Keratinocyte (primary cell): ENCODE measurements around the gene ARHGEF28. TPM values are rescaled to one million over a fixed set of nuclear protein-coding genes. Genes with fewer than 3 reads are reported as not detected.

Experiments
- DNase-seq: peaks from one replicate; pipeline ENCODE4 v3.0.0-alpha.2; 2011; ENCODE audit warnings: low read depth, missing footprints, low spot score
- FAIRE-seq: peaks from 2 replicates; lab custom pipeline; 2011; peaks lifted over from hg19 to GRCh38; lab: Jason Lieb, UNC
- H2AFZ ChIP-seq: 2 replicates; pipeline ENCODE4 v1.6.0; 2012; ENCODE audit warnings: low read length, control low read depth, inconsistent platforms; ENCODE audit not compliant: control insufficient read depth
- H3K27ac ChIP-seq: 2 replicates; pipeline ENCODE4 v1.5.1; 2011; ENCODE audit warnings: low read length; ENCODE audit not compliant: control insufficient read depth, insufficient read depth
- H3K27me3 ChIP-seq: 3 replicates; pipeline ENCODE4 v1.6.0; 2011; ENCODE audit warnings: low read length; ENCODE audit not compliant: control insufficient read depth, insufficient read depth; ENCODE audit errors: extremely low read depth
- H3K36me3 ChIP-seq, 2 experiments: 2 replicates in 1 of 2; 3 replicates in 1 of 2; pipeline ENCODE4 v1.5.1; 2011; ENCODE audit warnings: low read length in 2 of 2, mild to moderate bottlenecking in 1 of 2; ENCODE audit not compliant: control insufficient read depth in 2 of 2, insufficient read depth in 2 of 2; ENCODE audit errors: extremely low read depth in 1 of 2
- H3K4me1 ChIP-seq: 3 replicates; pipeline ENCODE4 v1.5.1; 2011; ENCODE audit warnings: low read length; ENCODE audit not compliant: control insufficient read depth, insufficient read depth; ENCODE audit errors: extremely low read depth
- H3K4me2 ChIP-seq: 3 replicates; pipeline ENCODE4 v1.6.0; 2011; ENCODE audit warnings: low read depth, low read length; ENCODE audit not compliant: control insufficient read depth, insufficient read depth; ENCODE audit errors: extremely low read depth
- H3K4me3 ChIP-seq, 3 experiments: fragments of 200-600 bp in 1 of 3; sonication (generic) in 1 of 3; 2 replicates in 2 of 3; 3 replicates in 1 of 3; pipeline ENCODE4 v1.5.1; 2011 to 2016; ENCODE audit warnings: low read length in 3 of 3, mild to moderate bottlenecking in 3 of 3, control low read depth in 2 of 3, inconsistent platforms in 1 of 3, low read depth in 1 of 3, mixed read lengths in 1 of 3, mixed run types in 1 of 3, moderate library complexity in 1 of 3; ENCODE audit not compliant: control insufficient read depth in 2 of 3, insufficient read depth in 2 of 3; ENCODE audit errors: extremely low read depth in 1 of 3
- H3K79me2 ChIP-seq: 2 replicates; pipeline ENCODE4 v1.6.0; 2012; ENCODE audit warnings: low read length; ENCODE audit not compliant: control insufficient read depth, insufficient read depth
- H3K9ac ChIP-seq: 3 replicates; pipeline ENCODE4 v1.6.0; 2011; ENCODE audit warnings: low read length; ENCODE audit not compliant: control insufficient read depth, insufficient read depth; ENCODE audit errors: extremely low read depth
- H3K9me1 ChIP-seq: 3 replicates; pipeline ENCODE4 v1.6.0; 2011; ENCODE audit warnings: low read length; ENCODE audit not compliant: control insufficient read depth, insufficient read depth; ENCODE audit errors: extremely low read depth
- H3K9me3 ChIP-seq: 2 replicates; pipeline ENCODE4 v1.5.1; 2012; ENCODE audit warnings: low read depth, low read length; ENCODE audit not compliant: control insufficient read depth
- H4K20me1 ChIP-seq: 3 replicates; pipeline ENCODE4 v1.6.0; 2011; ENCODE audit warnings: low read length; ENCODE audit not compliant: control insufficient read depth, insufficient read depth; ENCODE audit errors: extremely low read depth
- EZH2 ChIP-seq: IDR thresholded peaks from one replicate; pipeline ENCODE4 v1.6.1; 2012; ENCODE audit warnings: inconsistent platforms, mild to moderate bottlenecking, low read length, moderate library complexity
- dilution Hi-C: fragments of 300-500 bp; cut with MboI; formaldehyde crosslinking; loops from one replicate; pipeline ENCODE4 v1.7.0; 2020; ENCODE audit warnings: low sequenced_read_pairs; ENCODE audit not compliant: extremely low pct_ligation_motif_present
- polyA plus RNA-seq, 5 experiments: library from polyadenylated mRNA; depleted of rRNA in 3 of 5; stranded (reverse) in 3 of 5; stranded (forward) in 1 of 5; unstranded in 1 of 5; fragments of >200 nt; gene quantifications; 1 replicate in 1 of 5; 2 replicates in 3 of 5; 3 replicates in 1 of 5; pipeline versions ENCODE4 v1.2.1 to v1.2.3, GENCODE V29; 2011 to 2012; ENCODE audit warnings: missing spikeins in 2 of 5, low read depth in 1 of 5, low replicate concordance in 1 of 5
- TF ChIP-seq, protein P1 (sequence below), 3 experiments: IDR thresholded peaks in 1 of 3; conservative IDR thresholded peaks in 1 of 3; optimal IDR thresholded peaks in 1 of 3; 2 replicates in 2 of 3; 3 replicates in 1 of 3; pipeline versions ENCODE3 to v1.5.1; 2011; ENCODE audit warnings: low read length in 3 of 3, mild to moderate bottlenecking in 3 of 3, moderate library complexity in 2 of 3, control low read depth in 1 of 3, inconsistent platforms in 1 of 3; ENCODE audit not compliant: insufficient read depth in 2 of 3; ENCODE audit errors: extremely low read depth in 1 of 3

The ARHGEF28 gene
- polyA plus RNA-seq, 1 donor (not counting 4 experiments of a cell fraction or from before 2014, with no cell fraction given) = 31.6 TPM

DNA sequence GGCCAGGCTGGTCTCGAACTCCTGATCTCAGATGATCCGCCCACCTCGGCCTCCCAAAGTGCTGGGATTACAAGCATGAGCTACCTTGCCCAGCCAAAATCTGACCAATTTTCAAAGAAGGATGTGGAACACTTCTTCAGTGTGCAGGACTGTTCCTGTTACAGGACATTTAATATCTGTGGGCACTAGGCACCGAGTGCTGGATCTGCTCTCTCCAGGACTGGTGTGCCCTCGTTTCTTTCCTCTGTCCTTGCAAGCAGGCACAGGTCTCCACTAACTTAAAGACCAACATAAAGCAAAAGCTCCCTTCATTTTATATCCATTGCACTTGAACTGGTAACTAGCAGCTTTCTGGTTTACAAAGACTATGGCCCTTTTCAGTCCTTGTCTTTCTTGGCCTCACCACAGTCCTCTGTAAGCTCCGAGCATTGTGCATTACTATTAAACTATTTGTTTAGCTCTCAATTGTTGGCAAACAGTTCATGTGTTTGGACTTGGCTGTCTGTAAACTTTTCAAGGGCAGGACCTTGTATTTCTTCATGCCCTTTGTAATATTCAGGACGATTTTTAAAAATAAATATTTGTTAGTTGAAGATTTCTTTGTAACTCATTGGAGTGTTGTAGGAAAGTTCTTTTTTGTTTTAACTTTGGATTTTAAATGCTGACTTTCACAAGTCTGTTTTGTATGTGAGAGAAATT, 37.3 kb downstream of the ARHGEF28 start:
- Histone ChIP-seq H3K4me1 (peaks cover 18% of the 10 kb centered on the region), H3K4me3 (no peak overlapping the region), H3K9me3 (no peaks in the 10 kb centered on the region), H4K20me1 (peaks cover 3% of the 10 kb centered on the region), H3K36me3 (peaks cover 2 to 11% of the 10 kb centered on the region in 2 experiments), H2AFZ (no peak overlapping the region), H3K27ac (no peak overlapping the region), H3K4me2 (no peak overlapping the region), H3K79me2 (peaks cover 99% of the 10 kb centered on the region), H3K9ac (no peak overlapping the region), H3K27me3 (no peaks in the 10 kb centered on the region), H3K9me1 (no peaks in the 10 kb centered on the region)
- TF ChIP-seq, protein P1, sequence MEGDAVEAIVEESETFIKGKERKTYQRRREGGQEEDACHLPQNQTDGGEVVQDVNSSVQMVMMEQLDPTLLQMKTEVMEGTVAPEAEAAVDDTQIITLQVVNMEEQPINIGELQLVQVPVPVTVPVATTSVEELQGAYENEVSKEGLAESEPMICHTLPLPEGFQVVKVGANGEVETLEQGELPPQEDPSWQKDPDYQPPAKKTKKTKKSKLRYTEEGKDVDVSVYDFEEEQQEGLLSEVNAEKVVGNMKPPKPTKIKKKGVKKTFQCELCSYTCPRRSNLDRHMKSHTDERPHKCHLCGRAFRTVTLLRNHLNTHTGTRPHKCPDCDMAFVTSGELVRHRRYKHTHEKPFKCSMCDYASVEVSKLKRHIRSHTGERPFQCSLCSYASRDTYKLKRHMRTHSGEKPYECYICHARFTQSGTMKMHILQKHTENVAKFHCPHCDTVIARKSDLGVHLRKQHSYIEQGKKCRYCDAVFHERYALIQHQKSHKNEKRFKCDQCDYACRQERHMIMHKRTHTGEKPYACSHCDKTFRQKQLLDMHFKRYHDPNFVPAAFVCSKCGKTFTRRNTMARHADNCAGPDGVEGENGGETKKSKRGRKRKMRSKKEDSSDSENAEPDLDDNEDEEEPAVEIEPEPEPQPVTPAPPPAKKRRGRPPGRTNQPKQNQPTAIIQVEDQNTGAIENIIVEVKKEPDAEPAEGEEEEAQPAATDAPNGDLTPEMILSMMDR (optimal IDR thresholded peaks at IDR 0.05 in 1 of 3, IDR thresholded peaks at IDR 0.05 in 1 of 3, conservative IDR thresholded peaks at IDR 0.05 in 1 of 3; ENCODE audit: extremely low read depth in 1 of 3, insufficient read depth in 2 of 3, low read length in 3 of 3) = no peak
- TF ChIP-seq EZH2 = no peak
- no peak for DNase-seq
- no peak for FAIRE-seq
- dilution Hi-C loops = no loop called here

DNA sequence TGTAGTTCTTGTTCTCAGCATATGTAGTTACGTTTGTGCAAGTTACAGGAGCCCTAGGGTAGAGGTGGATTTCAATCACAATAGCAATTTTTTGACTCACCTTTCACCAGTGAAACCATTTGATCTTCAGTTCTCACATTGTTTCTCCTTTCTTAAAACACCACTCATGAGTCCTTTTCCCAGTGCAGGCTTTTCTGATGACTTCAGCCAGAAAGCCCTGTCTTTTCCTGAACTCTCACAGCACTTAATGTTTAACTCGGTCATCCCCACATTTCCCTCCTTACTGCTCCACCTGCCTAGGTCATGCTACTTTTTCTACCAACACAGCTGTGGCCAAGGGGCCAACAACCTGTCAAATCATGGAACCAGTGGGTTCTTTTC, 37.9 kb downstream of the ARHGEF28 start:
- Histone ChIP-seq H3K36me3 (peaks cover 2 to 14% of the 10 kb centered on the region in 2 experiments), H2AFZ (no peak overlapping the region), H3K4me2 (no peak overlapping the region), H4K20me1 (peaks cover 3% of the 10 kb centered on the region), H3K79me2 (peaks cover 99% of the 10 kb centered on the region), H3K9me1 (no peaks in the 10 kb centered on the region), H3K9me3 (no peaks in the 10 kb centered on the region), H3K27me3 (no peaks in the 10 kb centered on the region), H3K4me3 (no peak overlapping the region), H3K4me1 (peaks cover 18% of the 10 kb centered on the region), H3K9ac (no peak overlapping the region), H3K27ac (no peak overlapping the region)
- no peak for FAIRE-seq
- no peak for DNase-seq
- dilution Hi-C loops = no loop called here
- TF ChIP-seq EZH2 = no peak
- TF ChIP-seq, protein P1 (optimal IDR thresholded peaks at IDR 0.05 in 1 of 3, IDR thresholded peaks at IDR 0.05 in 1 of 3, conservative IDR thresholded peaks at IDR 0.05 in 1 of 3; ENCODE audit: extremely low read depth in 1 of 3, insufficient read depth in 2 of 3, low read length in 3 of 3) = no peak
